SIG-M5 treated with dmso at 0.1 percent for 504 hours (cell line): ENCODE results near the gene LOXL1.

ENCODE experiments used
- DNase-seq: peaks from one replicate; lab custom pipeline; 2025; ENCODE audit not compliant: unreplicated experiment; lab: John Stamatoyannopoulos, UW

The LOXL1 gene

DNA sequence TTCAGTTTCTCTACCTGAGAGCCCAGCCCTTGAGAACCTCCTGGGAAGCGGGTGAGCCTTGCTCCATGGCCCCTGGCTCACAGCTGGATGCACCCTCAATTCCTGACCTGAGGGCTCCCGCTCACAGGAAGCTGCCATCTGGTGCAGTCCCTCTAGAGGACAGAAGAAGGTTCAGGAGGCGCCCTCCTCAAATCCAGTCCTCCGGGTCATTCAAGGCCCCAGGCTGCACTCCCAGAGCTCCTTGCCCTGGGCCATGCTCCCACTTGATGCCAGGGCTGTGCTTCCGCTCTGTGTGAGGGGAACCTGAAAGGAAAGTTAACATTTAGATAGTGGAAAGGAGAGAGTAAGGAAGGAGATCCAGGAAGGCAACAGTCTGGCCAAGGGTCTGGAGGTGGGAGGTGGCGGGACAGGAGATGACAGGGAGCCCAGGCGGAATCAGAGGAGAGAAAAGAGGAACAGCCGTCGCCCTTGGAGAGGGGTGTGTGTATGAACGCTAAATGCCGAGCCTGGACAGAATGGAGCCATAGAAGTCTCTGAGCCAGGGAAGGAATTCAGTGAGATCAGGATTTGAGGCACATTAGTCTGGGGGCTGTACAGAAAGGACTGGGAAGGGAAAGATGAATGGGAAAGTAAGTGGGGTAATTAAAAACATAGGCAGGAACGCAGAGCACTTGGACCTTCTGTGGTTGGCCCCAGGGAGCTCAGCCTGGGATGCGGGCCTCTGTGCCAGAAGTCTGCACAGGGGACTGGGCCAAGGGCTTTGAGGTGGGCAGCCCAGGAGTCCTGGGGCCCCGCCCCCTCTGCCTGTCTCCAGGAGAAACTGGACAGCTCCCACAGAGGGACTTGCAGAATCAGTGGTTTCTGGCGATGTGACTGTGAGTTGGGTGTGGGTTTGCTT is 26.8 kb upstream of the LOXL1 start:
- DNase-seq, result no peak

DNA sequence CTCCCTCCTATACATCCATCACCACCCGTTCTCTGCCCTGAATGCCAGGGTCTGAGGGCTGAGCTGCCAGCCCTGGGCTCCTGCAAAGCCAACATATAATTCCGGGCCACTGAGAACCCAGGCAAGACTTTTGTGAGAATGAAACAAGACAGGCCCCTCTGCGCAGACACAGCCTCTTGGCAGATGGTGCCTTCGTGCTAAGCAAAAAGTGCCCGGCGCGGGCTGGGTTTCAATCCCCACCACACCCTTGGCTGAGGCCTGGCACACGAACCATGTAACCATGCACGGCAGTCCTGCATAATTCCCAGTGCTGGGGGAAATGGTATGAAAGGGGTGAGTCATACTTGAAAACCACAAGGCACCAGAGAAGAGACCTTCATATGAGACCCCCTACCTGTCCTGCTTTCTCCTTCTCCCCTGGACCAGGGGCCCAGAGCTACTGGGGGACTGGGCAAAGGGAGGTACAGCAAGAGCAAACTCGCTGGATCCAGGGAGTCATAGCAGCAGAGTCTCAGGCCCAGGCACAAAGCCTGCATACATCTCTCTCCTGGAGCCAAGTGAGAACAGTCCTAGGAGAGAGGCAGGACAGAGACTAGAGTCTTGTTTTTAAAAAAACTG is 26.1 kb upstream of the LOXL1 start:
- no peak for DNase-seq

DNA sequence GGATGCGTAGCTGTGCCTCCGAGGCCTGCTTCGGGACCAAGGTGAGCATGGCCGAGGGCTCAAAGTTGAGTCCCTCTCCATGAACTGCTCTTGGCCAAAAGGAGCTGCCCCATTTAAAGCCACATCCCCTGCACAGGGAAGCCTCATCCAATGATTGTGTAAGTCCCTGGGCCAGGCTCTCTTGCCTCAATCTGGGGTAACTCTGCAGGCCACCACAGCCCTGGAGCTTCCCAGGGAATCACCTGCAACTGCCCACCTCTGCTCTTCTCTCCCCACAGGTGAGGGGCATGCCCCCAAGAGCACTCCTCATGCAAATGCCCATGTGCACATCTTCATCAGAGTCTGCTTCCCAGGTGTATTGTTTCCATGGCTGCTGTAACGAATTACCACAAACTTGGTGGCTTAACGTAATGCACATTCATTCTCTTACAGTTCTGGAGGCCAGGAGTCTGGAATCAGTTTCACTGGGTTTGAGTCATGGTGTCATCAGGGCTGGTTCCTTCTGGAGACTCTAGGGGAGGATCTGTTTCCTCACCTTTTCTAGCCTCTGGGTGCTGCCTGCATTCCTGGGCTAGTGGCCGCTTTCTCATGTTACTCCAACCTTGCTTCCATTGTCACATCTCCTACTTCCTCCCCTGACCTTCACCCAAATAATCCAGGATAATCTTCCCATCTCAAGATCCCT is 25.0 kb upstream of the LOXL1 start:
- no peak for DNase-seq

DNA sequence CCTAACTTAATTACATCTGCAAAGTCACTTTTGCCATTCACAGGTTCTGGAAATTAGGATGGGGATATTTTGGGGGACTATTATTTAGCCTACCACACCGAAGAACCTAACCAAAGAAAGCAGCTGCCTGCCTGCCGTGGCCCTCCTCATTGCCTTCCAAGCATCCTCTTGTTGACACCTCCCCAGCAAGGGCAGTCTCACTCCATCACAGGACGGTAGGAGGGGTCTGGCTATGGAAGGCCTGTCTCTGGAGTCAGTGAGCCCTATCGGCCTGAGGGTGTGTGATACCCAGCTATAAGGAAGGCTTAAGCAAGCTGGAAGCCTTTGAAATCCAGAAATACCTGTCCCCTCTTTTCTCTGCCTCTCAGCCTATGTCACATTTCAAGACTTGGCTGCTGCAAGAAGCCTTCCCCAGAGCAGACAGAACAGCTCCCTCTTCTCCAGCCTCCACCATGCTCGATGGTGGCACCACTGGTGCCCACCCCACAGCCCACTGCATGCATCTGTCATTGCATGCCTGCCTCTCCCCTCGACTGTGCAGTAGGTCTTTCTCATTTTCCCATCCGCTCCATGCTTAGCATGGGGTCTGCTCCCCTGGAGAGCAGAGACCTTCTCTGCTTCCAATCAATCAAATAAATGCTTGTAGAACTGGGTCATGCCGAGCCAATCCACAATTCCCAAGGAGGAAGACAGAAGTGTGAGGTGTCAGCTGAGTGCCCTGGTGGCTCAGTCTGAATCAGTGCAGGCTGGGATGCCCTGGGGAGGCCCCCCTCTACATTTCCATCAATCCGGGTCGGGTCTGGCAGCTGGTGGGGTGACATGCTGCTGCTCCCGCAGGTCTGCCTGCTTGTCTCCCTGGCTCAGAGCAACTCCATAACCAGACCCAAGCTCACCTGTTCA is 23.9 kb upstream of the LOXL1 start:
- DNase-seq, result no peak

DNA sequence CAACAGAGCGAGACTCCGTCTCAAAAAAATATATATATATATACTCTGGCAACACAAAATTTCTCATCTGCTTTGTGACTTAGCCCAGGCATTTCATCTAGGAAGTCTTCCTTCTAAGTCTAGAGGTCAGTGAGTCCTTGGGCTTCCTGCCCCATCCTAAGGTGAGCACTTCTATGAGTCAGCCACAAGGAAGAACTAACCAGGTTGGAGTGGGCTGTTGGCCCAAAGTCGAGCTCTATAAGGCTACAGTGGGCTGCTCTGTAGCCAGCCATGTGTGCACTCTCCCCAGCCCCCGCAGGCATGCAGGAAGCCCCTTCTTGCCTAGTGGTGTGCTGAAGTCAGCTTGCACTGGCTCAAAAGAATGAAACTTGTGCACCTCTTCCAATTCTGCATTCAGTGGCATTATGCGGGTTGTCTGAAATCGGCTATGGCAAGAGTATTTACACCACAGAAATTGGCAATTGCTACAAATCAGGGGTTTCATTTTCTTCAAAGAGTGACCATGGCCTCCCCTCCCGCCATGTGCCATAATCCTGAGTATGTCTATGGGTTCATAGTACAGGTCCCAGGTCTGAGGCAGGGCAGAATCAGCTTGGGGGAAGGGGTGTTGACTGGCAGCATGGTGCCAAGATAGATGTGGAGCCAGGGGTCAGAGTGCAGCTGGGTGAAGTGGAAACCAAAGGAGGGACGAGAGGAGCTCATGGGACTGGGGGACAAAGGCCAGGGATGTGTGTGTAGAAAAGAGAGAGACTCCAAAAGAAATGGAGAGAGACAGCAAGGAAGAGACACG is 22.0 kb upstream of the LOXL1 start:
- no peak for DNase-seq

DNA sequence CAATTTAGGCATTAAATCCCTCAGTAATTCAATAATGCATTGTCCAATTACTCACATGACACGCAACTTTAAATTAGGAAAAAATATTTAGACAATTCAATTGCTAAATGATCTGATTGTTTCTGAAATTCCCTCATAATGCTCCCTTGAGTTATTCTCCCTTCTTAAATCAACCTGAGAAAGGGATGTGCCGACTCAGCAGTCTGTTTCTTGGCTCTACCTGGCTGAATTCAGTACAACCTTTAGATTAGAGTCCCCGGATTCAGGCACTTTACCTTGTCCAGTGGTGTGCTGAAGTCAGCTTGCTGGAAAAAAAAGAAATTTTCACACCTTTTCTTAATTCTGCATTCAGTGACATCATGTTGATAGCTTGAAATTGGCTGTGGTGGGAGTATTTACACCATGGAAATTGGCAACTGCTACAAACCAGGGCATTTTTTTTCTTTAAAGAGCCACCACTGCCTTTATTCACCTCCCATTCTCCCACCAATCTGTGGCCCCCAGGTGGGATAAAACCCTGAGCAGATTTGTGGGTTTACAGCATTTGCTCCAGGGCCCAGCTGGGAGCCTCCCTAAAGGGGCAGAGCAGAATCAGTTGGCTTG is 20.9 kb upstream of the LOXL1 start:
- no peak for DNase-seq

DNA sequence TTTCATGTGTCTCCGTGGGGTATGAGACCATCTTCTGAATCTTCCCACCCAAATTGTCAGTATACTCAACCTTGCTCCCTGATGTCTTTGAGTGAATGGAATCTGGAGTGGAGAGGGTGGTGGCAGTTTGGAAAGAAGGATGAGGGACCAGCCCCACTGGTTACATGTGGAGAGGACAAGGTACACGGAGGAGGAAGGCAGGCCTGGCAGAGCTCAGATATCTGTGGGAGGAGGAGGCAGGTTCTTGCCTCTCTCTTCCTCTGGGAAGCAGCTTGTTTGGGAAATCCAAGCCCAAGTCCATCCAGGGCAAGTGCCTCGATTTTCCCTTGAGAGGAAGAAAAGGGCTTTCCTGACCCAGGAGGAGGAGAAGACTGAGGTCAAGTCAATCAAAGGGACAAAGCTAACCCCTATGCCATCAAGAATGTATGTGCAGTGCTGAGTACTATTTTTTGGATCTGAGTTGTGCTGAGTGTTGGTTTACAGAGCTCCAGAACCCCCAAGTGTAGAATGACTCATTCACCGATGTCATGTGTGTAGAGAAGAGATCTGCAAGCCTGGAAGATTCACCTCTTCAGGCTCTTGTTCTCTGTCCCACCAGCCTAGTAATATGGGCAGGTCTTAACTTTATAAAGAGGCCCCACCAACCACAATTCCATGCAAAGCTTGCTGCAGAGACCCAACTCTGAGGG is 19.8 kb upstream of the LOXL1 start:
- DNase-seq, result no peak

DNA sequence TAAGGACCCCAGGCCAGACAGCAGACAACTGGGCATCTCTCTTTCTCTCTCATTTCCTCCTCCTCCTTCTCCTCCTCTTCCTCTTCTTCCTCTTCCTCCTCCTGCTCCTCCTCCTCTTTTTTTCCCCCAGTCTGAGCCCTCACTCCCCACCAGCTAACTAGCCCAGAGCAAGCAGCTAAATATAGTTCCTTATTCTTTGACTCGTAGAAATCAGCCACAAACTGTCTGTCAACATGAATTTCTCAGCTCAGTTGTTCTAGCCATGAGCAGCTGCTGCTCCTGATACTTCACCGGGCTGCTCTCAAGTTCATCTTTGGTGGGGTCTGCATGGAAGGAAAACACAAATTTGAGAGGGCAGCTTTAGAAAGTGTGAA is 19.2 kb upstream of the LOXL1 start:
- DNase-seq, result peak; percentile 36

DNA sequence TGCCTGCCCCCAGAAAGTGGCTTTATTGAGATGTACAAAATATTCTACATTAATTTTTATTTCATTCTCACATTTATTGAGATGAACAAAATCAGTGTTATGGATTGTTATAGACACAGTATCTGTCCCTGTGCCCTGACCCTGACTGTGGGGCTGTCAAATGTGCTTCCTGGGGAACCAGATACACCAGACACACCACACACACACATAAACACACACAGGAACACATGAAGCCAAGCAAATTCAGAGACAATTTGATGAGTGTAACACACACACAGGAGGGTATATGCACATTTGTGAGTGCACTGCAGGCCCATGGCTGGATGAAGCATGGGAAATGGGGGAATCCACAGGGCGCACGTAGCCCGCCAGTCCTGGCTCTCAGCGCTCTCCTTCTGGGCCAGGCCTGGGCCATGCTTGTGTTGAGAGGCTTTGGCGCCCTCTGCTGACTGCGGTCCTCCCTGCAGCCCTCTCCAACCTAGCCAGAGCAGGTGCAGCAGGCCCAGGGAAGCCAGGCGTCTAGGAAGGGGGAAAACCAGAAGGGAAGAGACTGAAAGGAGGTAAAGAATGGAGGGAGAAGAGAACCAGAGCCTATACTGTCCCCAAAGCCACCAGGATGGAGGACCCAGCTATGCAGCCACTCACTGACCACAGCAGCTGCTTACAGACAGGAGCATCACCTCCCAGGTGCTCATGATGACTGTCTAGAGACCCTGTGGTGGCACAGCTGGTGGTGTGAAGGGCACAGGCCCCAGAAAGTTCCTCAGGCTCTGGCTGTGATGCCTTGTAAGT is 18.0 kb upstream of the LOXL1 start:
- DNase-seq, result peak; percentile 17

DNA sequence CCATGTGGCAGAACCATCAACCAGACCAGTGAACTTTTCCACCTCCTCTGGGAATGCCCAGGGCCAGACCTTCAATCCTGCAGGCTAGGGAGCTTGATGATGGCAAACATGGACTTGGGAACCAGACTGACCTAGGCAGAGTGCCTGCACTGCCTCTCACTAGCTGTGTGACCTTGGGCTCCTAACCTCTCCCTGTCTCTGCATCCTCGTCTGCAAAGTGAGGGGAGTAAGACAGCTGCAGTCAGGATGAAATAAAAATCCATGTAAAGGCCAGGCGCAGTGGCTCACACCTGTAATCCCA is 17.5 kb upstream of the LOXL1 start:
- DNase-seq, result no peak

DNA sequence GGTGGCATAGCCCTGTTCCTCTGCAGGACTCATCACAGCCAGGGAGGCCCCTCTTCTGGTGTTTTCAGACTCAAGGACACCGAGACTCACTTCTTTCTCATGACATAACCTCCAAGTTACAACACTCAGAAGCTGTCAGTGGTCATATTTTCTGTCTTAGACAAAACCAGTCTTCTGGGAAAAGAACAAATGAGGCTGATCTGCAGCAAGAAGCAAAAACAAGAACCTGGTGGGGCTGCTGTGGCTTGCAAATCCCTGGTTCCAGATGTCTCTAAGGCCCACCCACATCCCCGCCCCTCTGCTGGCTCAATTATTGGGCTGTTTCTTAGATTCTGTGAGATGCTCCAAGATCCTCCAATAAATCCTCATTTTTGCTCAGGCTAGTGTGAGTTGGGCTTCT is 16.6 kb upstream of the LOXL1 start:
- DNase-seq, result no peak

DNA sequence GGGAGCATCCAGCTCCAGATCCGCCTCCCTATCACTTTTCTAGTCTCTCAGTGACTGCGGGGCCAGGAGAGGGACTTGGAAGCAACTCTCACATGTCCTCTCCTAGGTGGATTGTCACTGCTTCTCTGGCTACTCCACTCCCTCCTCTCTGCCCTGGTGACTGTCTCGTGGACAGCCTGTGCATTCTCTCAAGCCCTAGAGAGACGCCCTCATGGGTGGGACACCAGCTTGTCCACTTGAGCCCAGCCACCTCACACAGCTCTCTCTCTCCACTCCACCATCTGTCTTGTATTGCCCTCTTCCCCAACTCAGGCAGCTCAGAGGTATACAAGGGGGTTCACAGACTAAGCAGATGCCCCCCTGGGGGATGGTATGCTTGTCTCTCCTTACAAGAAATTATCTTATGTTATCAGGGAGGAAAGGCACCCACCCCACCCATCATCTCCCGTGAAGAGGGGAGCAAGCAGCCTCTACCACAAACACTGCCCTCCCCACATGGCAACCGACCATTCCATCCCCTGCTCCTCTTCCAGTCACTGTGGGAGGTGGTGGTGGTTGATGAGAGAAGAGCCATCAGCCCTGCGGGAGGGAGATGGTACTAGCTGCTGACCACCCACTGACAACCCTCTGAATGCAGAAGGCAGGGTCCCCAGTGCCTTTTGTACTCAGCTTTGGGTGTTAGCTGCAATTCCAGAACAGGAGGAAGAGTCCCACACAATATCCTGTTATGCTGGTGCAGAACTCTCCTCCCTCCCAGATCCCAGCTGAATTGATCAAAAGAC is 15.5 kb upstream of the LOXL1 start:
- DNase-seq, result no peak

DNA sequence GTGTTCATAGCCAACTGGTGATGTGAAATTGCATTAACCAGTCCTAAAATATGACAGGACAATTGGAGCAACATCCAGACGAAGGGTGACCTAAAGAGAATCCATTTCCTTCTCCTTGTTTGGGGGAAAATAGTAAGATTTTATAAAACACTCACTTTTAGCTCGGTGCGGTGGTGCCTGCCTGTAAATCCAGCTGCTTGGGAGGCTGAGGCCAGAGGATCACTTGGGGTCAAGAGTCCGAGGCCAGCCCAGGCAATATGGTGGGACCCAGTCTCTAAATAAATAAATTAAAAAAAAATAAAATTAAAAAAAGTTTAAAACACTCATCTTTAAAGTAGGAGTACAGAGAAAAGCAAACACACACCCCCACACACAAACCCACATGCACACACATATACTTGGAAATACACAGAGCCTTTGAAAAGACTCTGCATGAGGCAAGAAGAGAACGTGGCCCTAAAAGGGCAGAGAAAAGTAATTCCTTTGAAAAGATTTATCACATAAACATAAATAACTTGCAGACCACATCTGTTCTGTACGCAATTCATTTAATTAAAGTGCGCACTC is 14.1 kb upstream of the LOXL1 start:
- DNase-seq, result no peak

DNA sequence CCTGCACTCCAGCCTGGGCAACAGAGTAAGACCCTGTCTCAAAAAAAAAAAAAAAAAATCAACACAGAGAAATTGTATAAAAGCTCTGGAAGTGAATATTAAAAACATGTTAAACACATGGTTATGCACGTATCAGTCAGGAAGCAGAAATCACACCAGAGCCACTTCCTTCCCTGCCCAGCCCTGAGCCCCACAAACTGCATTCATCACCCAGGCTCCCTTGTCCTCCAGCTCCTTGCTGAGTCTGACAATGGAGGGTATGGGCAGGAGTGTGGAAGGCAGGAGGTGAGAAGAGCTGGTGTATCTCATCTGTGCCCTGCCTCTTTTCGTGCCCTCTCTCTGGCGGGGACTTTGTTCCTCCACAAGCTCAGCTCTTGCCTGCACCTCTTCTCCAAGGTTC is 12.1 kb upstream of the LOXL1 start:
- no peak for DNase-seq

DNA sequence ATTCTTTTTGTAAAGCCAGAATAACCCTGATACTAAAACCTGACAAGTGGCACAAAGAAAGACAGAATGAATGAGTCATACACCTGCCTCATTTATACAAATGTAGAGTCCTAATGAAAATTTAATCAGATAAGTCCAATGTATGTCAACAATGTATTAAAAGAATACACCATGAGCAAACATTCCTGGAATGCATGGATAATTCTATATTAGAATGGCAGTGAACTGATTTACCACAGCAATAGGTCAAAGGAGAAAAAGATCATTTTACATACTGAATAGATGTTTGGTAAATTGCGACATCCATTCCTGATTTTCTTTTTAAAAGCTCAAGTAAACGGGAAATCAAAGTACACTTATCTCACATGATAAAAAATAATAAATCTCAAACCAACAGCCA is 11.2 kb upstream of the LOXL1 start:
- peak; percentile 61 for DNase-seq

DNA sequence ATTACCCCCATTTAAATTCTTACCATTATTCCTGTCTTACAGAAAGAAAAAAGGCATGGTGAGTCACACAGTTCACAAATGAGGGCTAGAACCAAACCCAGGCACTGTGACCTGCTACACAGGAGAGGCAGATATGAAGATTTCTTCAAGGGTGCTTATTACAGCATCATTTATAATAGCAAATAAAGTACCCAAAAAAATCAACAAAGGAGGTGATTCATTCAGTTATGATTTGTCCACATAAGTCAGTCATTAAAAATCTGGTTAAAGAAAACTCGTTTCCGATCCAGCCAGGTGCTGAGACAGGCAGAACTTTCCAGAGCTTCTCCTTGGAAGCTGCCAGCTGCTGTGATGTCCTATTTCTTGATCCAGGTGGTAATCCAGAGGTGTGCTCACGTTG is 7.5 kb upstream of the LOXL1 start:
- peak; percentile 24 for DNase-seq

DNA sequence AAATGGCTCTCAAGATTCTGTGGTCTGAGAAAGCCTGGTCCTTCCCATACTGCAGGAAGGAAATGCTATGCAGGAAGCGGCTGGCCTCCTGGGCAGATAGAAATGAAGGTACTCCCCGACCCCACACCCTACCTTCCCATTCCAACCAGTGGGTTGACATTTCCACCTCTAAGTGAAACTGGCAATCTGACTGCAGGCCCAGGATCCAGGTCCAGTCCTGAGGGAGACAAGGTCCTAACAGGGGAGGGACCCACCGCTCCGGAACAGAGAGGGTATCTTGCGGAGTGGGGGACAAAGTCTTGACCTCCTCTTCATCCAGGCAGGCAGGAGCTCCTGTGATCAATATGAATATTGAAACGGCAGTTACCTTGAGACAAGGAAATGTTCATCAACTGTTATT is 6.6 kb upstream of the LOXL1 start:
- no peak for DNase-seq
